ENCODE results near the gene CCDC88B. TPM values are rescaled to one million over a fixed set of nuclear protein-coding genes. Genes with fewer than 3 reads are reported as not detected.

CCDC88B gene
- total RNA-seq = 0.30 TPM in 1 of 2 replicates, not detected in the other
- long read RNA-seq = 0 reads

- Mint-ChIP-seq H3K27me3 (ENCODE audit: unreplicated experiment) (no peaks in the 10 kb centered on the region), H3K36me3 (ENCODE audit: unreplicated experiment) (no peaks in the 10 kb centered on the region), H3K9me3 (ENCODE audit: unreplicated experiment) (no peaks in the 10 kb centered on the region)
Observed at GRCh38 chr11:64339754-64340408, at the start of gene CCDC88B. TSS of gene CCDC88B (plus strand) at chr11:64340204. CDS start at chr11:64340267, 63 bp downstream.

DNA sequence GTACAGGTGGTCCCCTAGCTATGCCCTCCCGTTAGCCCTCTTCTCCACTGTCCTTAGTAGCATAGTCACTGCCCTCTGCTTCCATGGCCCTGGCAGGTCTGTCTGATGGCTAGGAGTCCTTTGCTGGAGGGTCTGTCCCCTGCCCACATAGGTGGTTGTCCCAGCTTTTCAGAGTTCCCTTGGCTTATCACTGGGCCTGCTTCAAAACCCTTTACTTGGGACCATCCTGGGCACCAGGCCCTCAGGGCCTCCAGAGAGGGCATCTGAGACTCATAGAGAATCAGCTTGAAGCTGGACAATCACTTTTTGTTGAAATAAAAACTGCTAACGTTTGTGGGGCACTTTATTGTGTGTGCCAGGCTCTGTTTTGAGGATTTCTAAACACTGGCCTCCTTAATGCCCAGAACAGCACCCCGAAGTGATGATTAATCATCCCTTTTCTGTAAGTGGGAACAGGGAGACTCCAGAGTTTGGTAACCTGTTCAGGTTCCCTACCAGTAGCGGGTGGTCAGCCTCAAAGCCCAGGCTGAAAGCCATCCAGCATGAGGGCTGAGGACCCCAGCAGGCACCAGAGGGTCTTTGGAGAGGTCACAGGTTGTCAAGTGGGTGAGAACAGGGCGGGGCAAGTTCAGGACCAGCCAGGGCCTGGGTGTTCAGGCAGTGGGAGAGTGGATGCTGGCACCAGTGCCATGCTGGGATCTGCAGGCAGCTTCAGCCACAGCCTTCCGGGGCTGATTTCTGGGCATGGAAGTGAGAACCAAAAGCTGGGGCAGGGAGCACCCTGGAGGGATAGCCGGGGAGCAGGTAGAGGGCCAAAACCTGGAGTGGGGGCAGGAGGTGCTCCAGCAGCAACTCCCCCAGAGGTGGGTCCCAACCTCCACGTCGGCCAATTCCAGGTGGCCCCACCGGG, 49.4 kb upstream of the CCDC88B start:
- peaks cover 22% of the 10 kb centered on the region for H3K27me3 Mint-ChIP-seq (ENCODE audit: unreplicated experiment)

More at GRCh38 chr11:64339754-64340408, at the start of gene CCDC88B:
- Mint-ChIP-seq H3K4me1 (ENCODE audit: unreplicated experiment) (peaks cover 4% of the 10 kb centered on the region), H3K27ac (ENCODE audit: unreplicated experiment) (no peak within 1 kb of the TSS), H3K4me3 (ENCODE audit: unreplicated experiment) (no peak within 1 kb of the TSS)
- TF ChIP-seq, protein P1, sequence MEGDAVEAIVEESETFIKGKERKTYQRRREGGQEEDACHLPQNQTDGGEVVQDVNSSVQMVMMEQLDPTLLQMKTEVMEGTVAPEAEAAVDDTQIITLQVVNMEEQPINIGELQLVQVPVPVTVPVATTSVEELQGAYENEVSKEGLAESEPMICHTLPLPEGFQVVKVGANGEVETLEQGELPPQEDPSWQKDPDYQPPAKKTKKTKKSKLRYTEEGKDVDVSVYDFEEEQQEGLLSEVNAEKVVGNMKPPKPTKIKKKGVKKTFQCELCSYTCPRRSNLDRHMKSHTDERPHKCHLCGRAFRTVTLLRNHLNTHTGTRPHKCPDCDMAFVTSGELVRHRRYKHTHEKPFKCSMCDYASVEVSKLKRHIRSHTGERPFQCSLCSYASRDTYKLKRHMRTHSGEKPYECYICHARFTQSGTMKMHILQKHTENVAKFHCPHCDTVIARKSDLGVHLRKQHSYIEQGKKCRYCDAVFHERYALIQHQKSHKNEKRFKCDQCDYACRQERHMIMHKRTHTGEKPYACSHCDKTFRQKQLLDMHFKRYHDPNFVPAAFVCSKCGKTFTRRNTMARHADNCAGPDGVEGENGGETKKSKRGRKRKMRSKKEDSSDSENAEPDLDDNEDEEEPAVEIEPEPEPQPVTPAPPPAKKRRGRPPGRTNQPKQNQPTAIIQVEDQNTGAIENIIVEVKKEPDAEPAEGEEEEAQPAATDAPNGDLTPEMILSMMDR (IDR thresholded peaks at IDR 0.05) = no peak
- DNase-seq (ENCODE audit: extremely low spot score, unreplicated experiment) = no peak

GRCh38 chr11:64291262-64291751, 48.7 kb upstream of the CCDC88B start, which contains the start of gene KCNK4:
TSS of gene KCNK4 (plus strand) at chr11:64291302. CDS start at chr11:64293019, 1,717 bp downstream.
- TF ChIP-seq, protein P1 (IDR thresholded peaks at IDR 0.05) = no peak
- peaks cover 26% of the 10 kb centered on the region for H3K27me3 Mint-ChIP-seq (ENCODE audit: unreplicated experiment)
- H3K27ac Mint-ChIP-seq (ENCODE audit: unreplicated experiment) = no peak within 1 kb of the TSS
- H3K4me1 Mint-ChIP-seq (ENCODE audit: unreplicated experiment) = peaks cover 30% of the 10 kb centered on the region
- no peaks in the 10 kb centered on the region for H3K9me3 Mint-ChIP-seq (ENCODE audit: unreplicated experiment)
- H3K4me3 Mint-ChIP-seq (ENCODE audit: unreplicated experiment) = peak within 1 kb of the TSS; percentile 70
- no peak for DNase-seq (ENCODE audit: extremely low spot score, unreplicated experiment)
- peaks cover 1% of the 10 kb centered on the region for H3K36me3 Mint-ChIP-seq (ENCODE audit: unreplicated experiment)

More for the DNA sequence above, 49.4 kb upstream of the CCDC88B start:
- Mint-ChIP-seq H3K4me3 (ENCODE audit: unreplicated experiment) (peak overlapping the region; percentile 70), H3K27ac (ENCODE audit: unreplicated experiment) (no peak overlapping the region), H3K36me3 (ENCODE audit: unreplicated experiment) (peaks cover 1% of the 10 kb centered on the region), H3K9me3 (ENCODE audit: unreplicated experiment) (no peaks in the 10 kb centered on the region), H3K4me1 (ENCODE audit: unreplicated experiment) (peaks cover 33% of the 10 kb centered on the region)
- TF ChIP-seq, protein P1 (IDR thresholded peaks at IDR 0.05) = no peak
- no peak for DNase-seq (ENCODE audit: extremely low spot score, unreplicated experiment)

DNA sequence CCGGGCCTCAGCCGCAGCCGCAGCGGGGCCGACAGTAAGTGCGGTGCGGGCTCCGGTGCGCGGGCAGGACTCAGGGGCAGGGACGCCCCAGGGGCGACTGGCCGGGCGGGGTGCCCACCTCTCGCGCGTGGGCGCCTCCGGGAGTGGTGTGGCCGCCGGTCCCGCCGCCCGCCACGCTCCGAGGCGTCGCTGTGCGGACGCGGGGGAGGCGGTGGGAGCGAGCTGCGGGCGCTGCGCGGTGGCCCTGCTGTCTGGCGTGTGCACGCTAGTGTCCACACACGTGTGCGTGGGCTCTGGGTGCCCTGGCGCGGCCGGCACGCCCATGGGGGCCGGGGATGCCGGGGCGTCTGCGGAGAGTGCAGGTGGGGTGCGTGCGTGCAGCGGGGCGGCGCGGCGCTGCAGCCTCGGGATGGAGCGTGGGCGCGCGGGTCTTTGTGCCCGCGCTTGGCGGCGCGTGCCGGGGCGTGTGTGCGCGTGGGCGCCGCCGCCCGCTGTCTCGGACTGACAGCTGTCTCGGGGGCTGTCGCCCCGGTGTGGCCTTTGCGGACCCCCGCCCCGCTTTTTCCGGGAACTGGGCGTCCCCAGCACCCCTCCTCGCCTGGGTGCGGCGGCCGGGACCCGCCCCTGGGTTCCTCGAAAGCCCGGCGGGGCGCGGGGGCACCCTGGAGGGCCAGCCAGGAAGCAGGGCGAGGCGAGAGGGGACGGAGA, 48.1 kb upstream of the CCDC88B start:
- peaks cover 27% of the 10 kb centered on the region for H3K4me1 Mint-ChIP-seq (ENCODE audit: unreplicated experiment)
- TF ChIP-seq, protein P1 (IDR thresholded peaks at IDR 0.05) = no peak
- H3K9me3 Mint-ChIP-seq (ENCODE audit: unreplicated experiment) = no peaks in the 10 kb centered on the region
- peaks cover 30% of the 10 kb centered on the region for H3K27me3 Mint-ChIP-seq (ENCODE audit: unreplicated experiment)
- H3K27ac Mint-ChIP-seq (ENCODE audit: unreplicated experiment) = no peak overlapping the region
- H3K4me3 Mint-ChIP-seq (ENCODE audit: unreplicated experiment) = no peak overlapping the region
- no peak for DNase-seq (ENCODE audit: extremely low spot score, unreplicated experiment)
- peaks cover 1% of the 10 kb centered on the region for H3K36me3 Mint-ChIP-seq (ENCODE audit: unreplicated experiment)

All from osteocyte (in vitro differentiated cells).